Subcutaneous adipose tissue (tissue), 4 donors: ENCODE results near the gene ECPAS. TPM values are rescaled to one million over a fixed set of nuclear protein-coding genes. Genes with fewer than 3 reads are reported as not detected.

ENCODE experiments used
- CTCF ChIP-seq: fragments of 450-650 bp; IDR thresholded peaks from one replicate; pipeline ENCODE4 v1.5.1; 2016; ENCODE audit warnings: low read depth, mild to moderate bottlenecking, control low read depth, antibody characterized with exemption, moderate library complexity
- total RNA-seq, 4 donors: library from RNA; depleted of rRNA; stranded (reverse); fragments of >200 nt; gene quantifications; one replicate each; pipeline ENCODE4 v1.1.0, GENCODE V29; 2016

The ECPAS gene
- total RNA-seq, 4 donors from 2014 or later: 92.8 to 152 (median 147) TPM

DNA sequence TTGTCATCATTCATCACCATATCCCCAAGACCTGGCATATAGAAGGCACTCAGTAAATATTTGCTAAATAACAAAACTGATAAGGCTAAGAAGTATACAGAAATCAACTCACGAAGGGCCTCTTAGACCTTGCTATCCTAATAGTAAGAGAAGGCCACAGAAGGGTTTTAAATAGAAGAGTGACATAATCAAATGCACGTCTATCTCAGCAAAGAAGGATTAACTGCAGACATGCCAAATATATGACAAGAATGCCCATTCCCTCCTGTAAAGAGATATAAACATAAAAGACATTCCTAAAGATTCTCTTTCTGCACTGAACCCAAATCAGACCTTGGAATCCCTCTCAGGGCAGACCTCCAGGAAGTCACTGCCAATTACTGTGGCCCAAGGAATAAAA lies 34.1 kb downstream of the ECPAS start:
- TF ChIP-seq CTCF: no peak

- TF ChIP-seq CTCF: no peak
Observed at GRCh38 chr9:111449705-111450104, 34.5 kb downstream of the ECPAS start.

GRCh38 chr9:111443454-111443853 lies 40.7 kb downstream of the ECPAS start:
- TF ChIP-seq CTCF: no peak

- no peak for TF ChIP-seq CTCF
Observed at GRCh38 chr9:111442360-111443027, 41.7 kb downstream of the ECPAS start.

DNA sequence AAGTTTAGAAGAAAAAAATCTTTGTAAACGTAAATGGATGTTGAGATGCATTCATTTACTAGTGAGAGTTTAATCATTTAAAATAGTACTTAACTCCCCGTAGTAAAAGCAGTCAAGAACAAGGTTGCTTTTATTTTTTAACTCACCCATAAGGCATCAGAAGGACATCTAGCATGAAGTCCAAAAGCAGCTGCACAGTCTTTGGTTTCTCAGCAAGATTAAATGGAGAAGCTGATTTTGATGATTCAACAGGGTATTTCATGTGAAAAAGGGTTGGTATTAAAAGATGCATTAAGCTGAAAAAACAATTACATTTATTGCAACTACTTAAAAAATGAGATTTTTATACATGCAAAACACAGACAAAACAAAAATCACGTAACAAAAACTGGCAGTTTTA lies 44.0 kb downstream of the ECPAS start:
- TF ChIP-seq CTCF: no peak

- TF ChIP-seq CTCF: no peak
Observed at GRCh38 chr9:111438541-111439235, 45.5 kb downstream of the ECPAS start.

DNA sequence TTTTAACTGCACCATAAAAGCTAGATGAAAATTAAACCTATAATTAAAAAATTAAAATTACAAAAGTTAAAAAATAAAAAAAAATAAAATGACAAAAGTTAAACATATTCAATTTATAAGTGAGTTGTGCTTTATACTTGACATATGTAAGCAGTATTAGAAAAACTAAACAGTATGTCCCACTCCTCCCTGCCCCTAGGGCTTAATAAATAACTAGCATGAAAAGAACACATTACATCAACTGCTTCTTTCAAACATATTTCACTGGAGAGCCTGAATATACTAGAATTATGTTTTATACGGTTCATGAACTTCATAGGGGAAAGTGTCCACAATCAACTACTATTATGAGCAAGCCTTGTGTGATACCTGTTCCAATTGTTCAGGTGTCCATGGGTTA lies 47.6 kb downstream of the ECPAS start:
- TF ChIP-seq CTCF: no peak
